ENCODE measurements around the gene CDH12.

- TF ChIP-seq CTCF (IDR thresholded peaks at IDR 0.05), result no peak
- no peak for TF ChIP-seq EP300 (IDR thresholded peaks at IDR 0.05)
- TF ChIP-seq POLR2A (IDR thresholded peaks at IDR 0.05), result no peak
These were observed 276.1 kb downstream of the CDH12 start for GRCh38 chr5:22577006-22577405.

Data from gastroesophageal sphincter (tissue), 3 donors.